Stromal cell of bone marrow (primary cell): ENCODE results near the gene DIAPH1.

Experiments
- DNase-seq: peaks from one replicate; pipeline ENCODE4 v3.0.0-alpha.2; 2012; ENCODE audit warnings: low read depth

DIAPH1 gene

GRCh38 chr5:141519605-141520565 lies 98.9 kb downstream of the DIAPH1 start:
- peak; percentile 43 for DNase-seq

DNA sequence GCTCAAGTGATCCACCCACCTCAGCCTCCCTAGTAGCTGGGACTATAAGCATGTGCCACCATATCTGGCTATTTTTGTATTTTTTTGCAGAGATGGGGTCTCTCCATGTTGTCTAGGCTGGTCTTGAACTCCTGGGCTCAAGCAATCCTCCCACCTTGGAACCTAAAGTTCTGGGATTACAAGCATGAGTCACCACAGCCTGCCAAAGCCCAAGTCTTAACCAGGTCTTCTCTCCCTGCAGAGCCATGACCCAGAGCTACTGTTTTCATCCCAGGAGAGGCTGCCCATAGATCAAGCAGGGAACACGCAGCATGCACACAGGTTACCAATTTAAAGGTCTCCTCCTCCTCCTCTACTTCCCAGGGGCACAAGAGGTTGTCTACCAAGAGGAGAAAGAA lies 100.2 kb downstream of the DIAPH1 start:
- DNase-seq: no peak

DNA sequence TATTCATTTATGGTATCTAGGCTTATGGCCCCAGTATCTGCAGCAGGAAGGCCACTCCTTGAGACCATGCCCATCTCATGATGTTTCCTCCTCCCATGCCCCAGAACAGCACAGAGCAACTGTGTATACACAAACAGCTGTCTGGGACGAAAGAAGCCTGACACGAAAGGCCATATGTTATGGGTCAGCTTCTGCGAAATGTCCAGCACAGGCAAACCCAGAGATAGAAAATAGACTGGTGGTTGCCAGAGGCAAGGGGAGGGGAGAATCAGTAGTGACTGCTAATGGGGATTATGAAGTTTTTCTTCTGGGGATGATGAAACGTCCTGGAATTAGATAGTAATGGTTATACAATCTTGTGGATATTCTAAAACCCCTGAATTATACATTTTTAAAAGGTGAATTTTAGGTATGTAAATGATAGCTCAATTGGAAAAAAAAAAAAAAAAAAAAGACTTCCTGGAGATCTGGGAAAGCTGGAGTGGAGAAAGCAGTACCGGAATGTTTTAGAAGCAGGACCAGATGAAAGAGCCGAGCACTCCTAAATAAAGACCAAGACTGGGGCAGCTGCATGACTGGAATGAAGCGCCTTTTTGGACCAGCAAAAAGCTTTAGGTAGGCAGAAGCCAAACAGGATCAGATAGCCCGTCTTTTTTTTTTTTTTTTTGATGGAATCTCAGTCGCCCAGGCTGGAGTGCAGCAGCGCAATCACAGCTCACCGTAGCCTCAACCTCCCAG lies 100.8 kb downstream of the DIAPH1 start:
- DNase-seq: no peak

DNA sequence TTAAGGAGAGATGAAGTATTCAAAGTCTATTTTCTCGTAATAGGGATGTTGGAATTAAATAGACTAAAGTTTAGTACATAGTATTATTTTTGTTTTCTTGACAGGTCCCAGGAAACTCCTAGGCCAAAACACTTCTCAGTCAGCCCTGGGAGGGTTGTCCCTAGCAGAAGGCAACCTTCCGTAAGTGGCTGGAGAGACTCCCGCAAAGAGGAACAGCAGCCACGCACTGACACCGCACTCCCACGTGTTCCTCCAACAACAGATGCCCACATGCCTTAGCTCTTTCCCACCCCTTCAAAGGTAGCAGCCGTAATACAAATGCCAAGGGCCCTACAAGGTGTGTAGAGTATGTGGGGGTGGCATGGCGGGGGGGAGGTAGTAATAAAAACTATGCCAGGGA lies 101.5 kb downstream of the DIAPH1 start:
- DNase-seq: no peak

DNA sequence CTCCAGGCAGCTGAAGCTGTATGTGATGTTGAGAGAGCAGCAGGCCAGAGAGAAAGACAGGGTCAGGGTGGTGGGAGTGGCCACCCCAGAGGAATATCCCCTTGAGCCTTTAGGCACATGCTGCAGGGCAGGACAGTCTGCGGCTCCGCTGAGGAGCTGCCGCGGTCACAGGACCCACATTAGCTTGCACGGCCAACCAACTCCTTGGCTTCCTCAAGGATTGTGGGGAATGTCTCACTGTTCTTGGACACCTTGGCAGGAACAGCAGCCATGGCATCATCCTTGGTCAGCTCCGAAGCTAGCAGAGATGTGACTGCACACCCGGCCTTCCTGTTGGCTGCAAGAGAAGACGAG lies 102.2 kb downstream of the DIAPH1 start:
- peak; percentile 39 for DNase-seq

GRCh38 chr5:141515946-141516671 lies 102.7 kb downstream of the DIAPH1 start:
- no peak for DNase-seq

DNA sequence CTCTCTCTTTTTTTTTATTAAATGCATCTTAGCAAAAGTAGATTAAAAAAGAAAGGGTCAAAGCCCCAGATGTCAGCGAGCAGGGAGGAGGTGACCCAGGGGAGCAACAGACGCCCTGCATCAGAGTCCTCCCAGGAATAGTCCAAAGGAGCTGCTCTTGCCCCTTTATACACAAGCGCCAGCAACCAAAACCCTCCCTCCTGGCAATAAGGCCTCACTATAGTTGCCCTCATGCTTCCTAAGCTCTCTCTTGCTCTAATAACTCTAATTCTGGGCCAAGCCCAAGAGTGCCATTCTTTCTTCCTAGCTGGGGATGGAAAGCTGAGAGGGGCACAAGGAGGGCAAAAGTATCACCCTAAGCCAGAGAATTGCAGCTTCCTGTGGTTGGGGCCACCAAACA lies 103.7 kb downstream of the DIAPH1 start:
- DNase-seq: no peak

DNA sequence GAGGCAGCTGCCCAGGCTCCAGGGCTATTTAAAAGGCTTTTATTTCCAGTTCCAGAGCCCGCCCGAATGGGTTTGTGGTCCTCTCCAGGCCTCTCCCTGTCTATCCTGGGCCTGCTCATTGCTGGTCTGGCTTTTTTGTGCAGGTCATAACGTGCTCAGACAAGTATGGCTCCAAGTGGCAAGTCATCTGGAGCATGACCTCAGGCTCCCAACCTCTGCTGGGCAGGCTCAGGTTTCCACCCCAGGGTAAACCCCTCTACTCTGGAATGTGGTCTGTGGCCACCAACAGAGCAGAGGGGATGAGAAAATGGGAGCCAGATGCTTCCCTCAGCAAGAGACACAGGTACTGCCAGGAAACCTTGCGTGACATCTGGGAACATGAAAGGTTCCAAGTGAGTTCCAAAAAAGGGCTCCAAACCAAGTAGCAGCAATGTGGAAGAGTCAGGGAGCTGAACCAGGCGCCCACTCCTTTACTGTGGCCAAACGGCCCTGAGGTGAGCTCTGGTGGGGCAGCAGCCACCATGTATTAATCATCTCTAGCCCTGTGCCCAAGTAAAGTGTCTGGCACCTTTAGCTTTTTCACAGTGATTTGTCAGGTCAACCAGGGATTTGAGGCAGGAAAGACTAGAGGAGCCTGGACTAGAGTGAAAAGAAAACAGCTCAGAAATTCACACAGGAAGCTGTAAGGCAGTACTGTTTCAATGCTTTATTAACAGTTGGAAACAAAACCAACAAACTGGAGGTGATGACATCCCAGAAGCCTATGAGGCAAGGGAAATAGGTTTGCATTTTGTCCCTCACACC lies 104.3 kb downstream of the DIAPH1 start:
- DNase-seq: peak; percentile 30

GRCh38 chr5:141513627-141514329 lies 105.0 kb downstream of the DIAPH1 start:
- peak; percentile 92 for DNase-seq

DNA sequence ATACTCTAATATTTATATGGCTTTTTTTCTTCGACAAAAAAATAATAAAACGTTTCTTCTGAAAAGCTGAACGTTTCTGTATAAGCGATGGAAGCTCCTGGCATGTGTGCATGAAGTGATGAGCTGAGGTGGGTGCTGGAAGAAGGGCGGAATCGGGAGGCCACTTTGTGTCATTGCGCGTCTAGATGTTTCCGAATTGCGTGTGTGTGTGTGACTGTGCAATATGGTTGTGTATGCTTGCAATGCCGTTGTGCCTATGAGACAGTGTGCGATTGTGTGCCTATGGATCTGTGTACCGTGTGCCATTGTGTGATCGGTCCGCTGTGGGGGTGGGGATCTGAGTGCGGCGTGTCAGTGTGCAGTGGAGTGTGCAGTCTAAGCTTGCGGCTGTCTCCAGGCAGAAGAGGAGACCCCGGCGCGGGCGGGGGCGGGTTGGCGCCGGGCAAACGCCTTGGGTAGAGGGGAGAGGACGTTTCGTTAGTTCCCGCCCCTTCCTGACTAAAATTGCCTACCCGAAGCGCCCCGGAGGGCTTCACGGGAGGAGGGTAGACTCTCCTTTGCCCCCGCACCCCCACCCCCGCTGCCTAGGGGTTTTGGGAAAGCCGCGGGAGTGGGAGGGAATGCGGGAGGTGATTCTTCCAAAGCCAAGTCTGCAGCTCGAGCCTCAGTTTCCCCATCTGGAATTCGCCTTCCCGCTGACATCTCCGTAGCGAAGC lies 105.7 kb downstream of the DIAPH1 start:
- DNase-seq: no peak

DNA sequence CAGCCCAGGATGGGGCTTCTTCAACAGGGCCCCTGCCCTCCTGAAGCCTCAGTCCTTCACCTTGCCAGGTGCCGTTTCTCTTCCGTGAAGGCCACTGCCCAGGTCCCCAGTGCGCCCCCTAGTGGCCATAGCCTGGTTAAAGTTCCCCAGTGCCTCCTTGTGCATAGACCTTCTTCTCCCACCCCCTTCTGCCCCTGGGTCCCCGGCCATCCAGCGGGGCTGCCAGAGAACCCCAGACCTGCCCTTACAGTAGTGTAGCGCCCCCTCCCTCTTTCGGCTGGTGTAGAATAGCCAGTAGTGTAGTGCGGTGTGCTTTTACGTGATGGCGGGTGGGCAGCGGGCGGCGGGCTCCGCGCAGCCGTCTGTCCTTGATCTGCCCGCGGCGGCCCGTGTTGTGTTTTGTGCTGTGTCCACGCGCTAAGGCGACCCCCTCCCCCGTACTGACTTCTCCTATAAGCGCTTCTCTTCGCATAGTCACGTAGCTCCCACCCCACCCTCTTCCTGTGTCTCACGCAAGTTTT lies 106.3 kb downstream of the DIAPH1 start:
- peak; percentile 49 for DNase-seq

DNA sequence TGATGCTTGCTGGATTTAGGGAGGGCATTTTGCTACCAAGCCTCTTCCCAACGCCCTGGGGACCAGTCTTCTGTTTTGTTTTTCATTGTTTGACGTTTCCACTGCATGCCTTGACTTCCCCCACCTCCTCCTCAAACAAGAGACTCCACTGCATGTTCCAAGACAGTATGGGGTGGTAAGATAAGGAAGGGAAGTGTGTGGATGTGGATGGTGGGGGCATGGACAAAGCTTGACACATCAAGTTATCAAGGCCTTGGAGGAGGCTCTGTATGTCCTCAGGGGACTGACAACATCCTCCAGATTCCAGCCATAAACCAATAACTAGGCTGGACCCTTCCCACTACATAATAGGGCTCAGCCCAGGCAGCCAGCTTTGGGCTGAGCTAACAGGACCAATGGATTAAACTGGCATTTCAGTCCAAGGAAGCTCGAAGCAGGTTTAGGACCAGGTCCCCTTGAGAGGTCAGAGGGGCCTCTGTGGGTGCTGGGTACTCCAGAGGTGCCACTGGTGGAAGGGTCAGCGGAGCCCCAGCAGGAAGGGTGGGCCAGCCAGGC lies 107.0 kb downstream of the DIAPH1 start:
- DNase-seq: no peak

DNA sequence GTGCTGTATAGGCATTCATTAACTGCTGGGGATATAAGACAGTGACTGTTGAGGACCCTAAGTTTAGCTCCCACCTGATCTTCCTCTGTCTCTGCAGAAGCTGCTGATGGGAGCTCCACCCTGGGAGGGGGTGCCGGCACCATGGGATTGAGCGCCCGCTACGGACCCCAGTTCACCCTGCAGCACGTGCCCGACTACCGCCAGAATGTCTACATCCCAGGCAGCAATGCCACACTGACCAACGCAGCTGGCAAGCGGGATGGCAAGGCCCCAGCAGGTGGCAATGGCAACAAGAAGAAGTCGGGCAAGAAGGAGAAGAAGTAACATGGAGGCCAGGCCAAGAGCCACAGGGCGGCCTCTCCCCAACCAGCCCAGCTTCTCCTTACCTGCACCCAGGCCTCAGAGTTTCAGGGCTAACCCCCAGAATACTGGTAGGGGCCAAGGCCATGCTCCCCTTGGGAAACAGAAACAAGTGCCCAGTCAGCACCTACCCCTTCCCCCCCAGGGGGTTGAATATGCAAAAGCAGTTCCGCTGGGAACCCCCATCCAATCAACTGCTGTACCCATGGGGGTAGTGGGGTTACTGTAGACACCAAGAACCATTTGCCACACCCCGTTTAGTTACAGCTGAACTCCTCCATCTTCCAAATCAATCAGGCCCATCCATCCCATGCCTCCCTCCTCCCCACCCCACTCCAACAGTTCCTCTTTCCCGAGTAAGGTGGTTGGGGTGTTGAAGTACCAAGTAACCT lies 107.8 kb downstream of the DIAPH1 start:
- DNase-seq: no peak

GRCh38 chr5:141510160-141510559 lies 108.6 kb downstream of the DIAPH1 start:
- no peak for DNase-seq

- peak; percentile 97 for DNase-seq
Observed at GRCh38 chr5:141508798-141509611, 109.8 kb downstream of the DIAPH1 start.

GRCh38 chr5:141508440-141508797 lies 110.4 kb downstream of the DIAPH1 start:
- DNase-seq: no peak

- DNase-seq: peak; percentile 89
Observed at GRCh38 chr5:141507387-141508091, 111.3 kb downstream of the DIAPH1 start.
